Upper lobe of left lung (tissue), 4 donors: Measurements from ENCODE around the gene TMEM95.
"Not testable (repeated sequence)": the region's sequence is repeated elsewhere in the genome, so short reads cannot be mapped to it uniquely, and the experiment has no call there.

Experiments
- POLR2A ChIP-seq, 4 donors: fragments of 450-650 bp; IDR thresholded peaks; one replicate each; pipeline ENCODE4 v1.5.1; 2016 to 2017; ENCODE audit warnings: antibody characterized with exemption in 4 of 4, mild to moderate bottlenecking in 2 of 4
- TF ChIP-seq, protein P1 (sequence below), 6 experiments: fragments of 450-650 bp in 4 of 6; fragments of 200-600 bp in 2 of 6; sonication (generic) in 2 of 6; IDR thresholded peaks; one replicate each; pipeline ENCODE4 v1.5.1; 2016 to 2019; ENCODE audit warnings: antibody characterized with exemption in 6 of 6

- not testable (repeated sequence) for TF ChIP-seq POLR2A (IDR thresholded peaks at IDR 0.05)
- TF ChIP-seq, protein P1, sequence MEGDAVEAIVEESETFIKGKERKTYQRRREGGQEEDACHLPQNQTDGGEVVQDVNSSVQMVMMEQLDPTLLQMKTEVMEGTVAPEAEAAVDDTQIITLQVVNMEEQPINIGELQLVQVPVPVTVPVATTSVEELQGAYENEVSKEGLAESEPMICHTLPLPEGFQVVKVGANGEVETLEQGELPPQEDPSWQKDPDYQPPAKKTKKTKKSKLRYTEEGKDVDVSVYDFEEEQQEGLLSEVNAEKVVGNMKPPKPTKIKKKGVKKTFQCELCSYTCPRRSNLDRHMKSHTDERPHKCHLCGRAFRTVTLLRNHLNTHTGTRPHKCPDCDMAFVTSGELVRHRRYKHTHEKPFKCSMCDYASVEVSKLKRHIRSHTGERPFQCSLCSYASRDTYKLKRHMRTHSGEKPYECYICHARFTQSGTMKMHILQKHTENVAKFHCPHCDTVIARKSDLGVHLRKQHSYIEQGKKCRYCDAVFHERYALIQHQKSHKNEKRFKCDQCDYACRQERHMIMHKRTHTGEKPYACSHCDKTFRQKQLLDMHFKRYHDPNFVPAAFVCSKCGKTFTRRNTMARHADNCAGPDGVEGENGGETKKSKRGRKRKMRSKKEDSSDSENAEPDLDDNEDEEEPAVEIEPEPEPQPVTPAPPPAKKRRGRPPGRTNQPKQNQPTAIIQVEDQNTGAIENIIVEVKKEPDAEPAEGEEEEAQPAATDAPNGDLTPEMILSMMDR (IDR thresholded peaks at IDR 0.05), result not testable (repeated sequence)
Measured at GRCh38 chr17:7335765-7336164, 19.2 kb upstream of the TMEM95 start.
